Measurements from ENCODE around the gene PAGE2.

- TF ChIP-seq CTCF (IDR thresholded peaks at IDR 0.05; ENCODE audit: poor library complexity, severe bottlenecking) (no peak), SMC3 (conservative IDR thresholded peaks at IDR 0.05; ENCODE audit: poor library complexity) (no peak)
These were observed 29.8 kb downstream of the PAGE2 start for GRCh38 chrX:55118574-55118973.

Data from neural cell (in vitro differentiated cells).